MCF 10A (cell line): ENCODE results near the gene TICAM1. TPM values are rescaled to one million over a fixed set of nuclear protein-coding genes. Genes with fewer than 3 reads are reported as not detected.
"Not testable (repeated sequence)": the region's sequence is repeated elsewhere in the genome, so short reads cannot be mapped to it uniquely, and the experiment has no call there.

ENCODE experiments used
- BruUV-seq: library from RNA; stranded (reverse); fragments of 400-500 nt; replicated peaks from 2 replicates; lab custom pipeline; 2021; lab: Mats Ljungman, UMichigan
- CTCF ChIA-PET: fragments of 300-600 bp; sonication (Branson Sonifier 250); formaldehyde crosslinking; extraction: SDS; loops from one replicate; lab custom pipeline; 2021; ENCODE audit warnings: antibody characterized with exemption, inconsistent platforms; lab: Yijun Ruan, JAX
- POLR2A ChIA-PET: fragments of 300-600, 350-650 bp; sonication (Branson Sonifier 250); formaldehyde crosslinking; extraction: SDS; loops from one replicate; lab custom pipeline; 2020; ENCODE audit warnings: antibody characterized with exemption, inconsistent platforms; lab: Yijun Ruan, JAX
- DNase-seq: peaks from one replicate; pipeline ENCODE4 v3.0.0-alpha.2; 2018; ENCODE audit not compliant: unreplicated experiment
- H3K27ac Mint-ChIP-seq: one replicate; pipeline ENCODE4 v1.8.0; 2022; ENCODE audit warnings: mild to moderate bottlenecking, low read depth, mixed read lengths; ENCODE audit not compliant: unreplicated experiment
- H3K27me3 Mint-ChIP-seq: one replicate; pipeline ENCODE4 v1.8.0; 2022; ENCODE audit warnings: mixed read lengths; ENCODE audit not compliant: insufficient read depth, unreplicated experiment
- H3K36me3 Mint-ChIP-seq: one replicate; pipeline ENCODE4 v1.8.0; 2022; ENCODE audit warnings: mild to moderate bottlenecking, moderate library complexity, mixed read lengths; ENCODE audit not compliant: insufficient read depth, unreplicated experiment
- H3K4me1 Mint-ChIP-seq: one replicate; pipeline ENCODE4 v1.8.0; 2022; ENCODE audit warnings: mixed read lengths; ENCODE audit not compliant: insufficient read depth, unreplicated experiment
- H3K4me3 Mint-ChIP-seq: one replicate; pipeline ENCODE4 v1.8.0; 2022; ENCODE audit warnings: mild to moderate bottlenecking, moderate library complexity, mixed read lengths; ENCODE audit not compliant: unreplicated experiment
- H3K9me3 Mint-ChIP-seq: one replicate; pipeline ENCODE4 v1.8.0; 2022; ENCODE audit warnings: mixed read lengths; ENCODE audit not compliant: unreplicated experiment
- intact Hi-C: fragments of 100-400 bp; cut with micrococcal nuclease; formaldehyde crosslinking; loops from 2 replicates; pipeline ENCODE4 v1.14.1; 2022
- total RNA-seq: library from RNA; stranded (reverse); gene quantifications from 2 replicates; pipeline ENCODE4 v1.2.3, GENCODE V29; 2022
- TF ChIP-seq, protein P1 (sequence below): fragments of 200-600 bp; IDR thresholded peaks from one replicate; pipeline ENCODE4 v1.8.0; 2022; ENCODE audit warnings: antibody characterized with exemption, mild to moderate bottlenecking; ENCODE audit not compliant: unreplicated experiment

The TICAM1 gene
- total RNA-seq, 1 experiment from 2014 or later = 25.6 TPM

DNA sequence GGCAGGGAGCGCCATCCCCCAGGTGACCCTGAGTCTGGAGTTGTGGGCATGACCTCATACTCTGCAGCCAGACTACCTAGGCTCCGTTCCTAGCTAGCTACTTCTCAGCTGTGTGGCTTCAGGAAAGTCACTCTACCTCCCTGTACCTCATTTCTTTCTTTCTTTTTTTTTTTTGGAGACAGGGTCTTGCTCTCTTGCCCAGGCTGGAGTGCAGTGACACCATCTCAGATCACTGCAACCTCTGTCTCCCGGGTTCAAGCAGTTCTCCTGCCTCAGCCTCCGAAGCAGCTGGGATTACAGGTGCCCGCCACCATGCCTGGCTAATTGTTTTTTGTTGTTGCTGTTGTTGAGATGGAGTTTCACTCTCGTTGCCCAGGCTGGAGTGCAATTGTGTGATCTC is 21.0 kb upstream of the TICAM1 start:
- Mint-ChIP-seq H3K4me1 (no peaks in the 10 kb centered on the region), H3K27me3 (no peaks in the 10 kb centered on the region), H3K27ac (no peak overlapping the region), H3K36me3 (peaks cover 84% of the 10 kb centered on the region), H3K4me3 (no peak overlapping the region), H3K9me3 (no peaks in the 10 kb centered on the region)
- ChIA-PET POLR2A (no interaction called here), CTCF (interaction anchor here (0.6 to 5.4 kb wide), 11 partner anchors 9 to 264 kb away, joined by 3 to 106 read pairs (median 4); partner anchors contain the start of gene TICAM1)
- BruUV-seq = no TSS peak
- no peak for DNase-seq
- intact Hi-C loops = no loop called here
- TF ChIP-seq, protein P1, sequence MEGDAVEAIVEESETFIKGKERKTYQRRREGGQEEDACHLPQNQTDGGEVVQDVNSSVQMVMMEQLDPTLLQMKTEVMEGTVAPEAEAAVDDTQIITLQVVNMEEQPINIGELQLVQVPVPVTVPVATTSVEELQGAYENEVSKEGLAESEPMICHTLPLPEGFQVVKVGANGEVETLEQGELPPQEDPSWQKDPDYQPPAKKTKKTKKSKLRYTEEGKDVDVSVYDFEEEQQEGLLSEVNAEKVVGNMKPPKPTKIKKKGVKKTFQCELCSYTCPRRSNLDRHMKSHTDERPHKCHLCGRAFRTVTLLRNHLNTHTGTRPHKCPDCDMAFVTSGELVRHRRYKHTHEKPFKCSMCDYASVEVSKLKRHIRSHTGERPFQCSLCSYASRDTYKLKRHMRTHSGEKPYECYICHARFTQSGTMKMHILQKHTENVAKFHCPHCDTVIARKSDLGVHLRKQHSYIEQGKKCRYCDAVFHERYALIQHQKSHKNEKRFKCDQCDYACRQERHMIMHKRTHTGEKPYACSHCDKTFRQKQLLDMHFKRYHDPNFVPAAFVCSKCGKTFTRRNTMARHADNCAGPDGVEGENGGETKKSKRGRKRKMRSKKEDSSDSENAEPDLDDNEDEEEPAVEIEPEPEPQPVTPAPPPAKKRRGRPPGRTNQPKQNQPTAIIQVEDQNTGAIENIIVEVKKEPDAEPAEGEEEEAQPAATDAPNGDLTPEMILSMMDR = no peak

DNA sequence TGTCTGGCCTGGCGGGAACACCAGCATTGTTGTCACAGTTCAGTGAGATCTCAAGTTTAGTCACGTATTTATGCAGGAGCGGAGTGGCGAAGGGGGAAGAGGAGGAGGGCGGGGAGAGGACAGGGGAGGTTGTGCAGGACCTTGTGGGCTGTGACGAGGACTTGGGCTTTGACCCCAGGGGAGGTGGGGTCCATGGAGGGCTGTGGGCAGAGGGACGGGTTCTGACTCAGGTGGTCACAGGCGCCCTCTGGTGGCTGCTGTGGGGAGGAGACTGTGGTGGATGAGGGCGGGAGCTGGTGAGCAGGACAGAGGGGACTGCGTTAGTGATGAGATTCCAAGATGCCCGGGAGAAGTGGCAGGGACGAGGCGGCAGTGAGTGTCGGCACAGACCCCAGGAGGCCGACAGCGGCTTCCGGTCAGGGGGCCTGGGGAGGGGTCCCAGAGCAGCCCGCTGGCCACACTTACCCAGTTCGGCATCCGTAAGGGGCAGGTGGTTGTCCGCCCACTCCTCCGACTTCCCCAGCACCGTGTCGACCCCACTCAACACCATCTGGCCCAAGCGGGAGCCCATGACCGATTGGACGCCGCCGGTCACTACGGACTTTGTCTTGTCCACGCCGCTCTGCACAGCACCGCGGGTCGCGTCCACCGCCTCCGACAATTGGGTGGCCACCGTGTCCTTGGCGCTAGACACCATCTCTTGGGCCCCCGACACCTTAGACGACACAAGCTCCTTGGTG is 20.2 kb upstream of the TICAM1 start:
- H3K4me3 Mint-ChIP-seq = no peak overlapping the region
- intact Hi-C loops = loop anchor here (1.0 kb wide), 1 partner anchor 42 kb away; no protein-coding TSS in a partner anchor
- TF ChIP-seq, protein P1 = peak; percentile 69
- no peaks in the 10 kb centered on the region for H3K27me3 Mint-ChIP-seq
- ChIA-PET POLR2A (interaction anchor here (0.6 to 0.7 kb wide), 2 partner anchors 41 to 43 kb away, joined by 3 to 4 read pairs; no protein-coding TSS in a partner anchor), CTCF (interaction anchor here (0.6 to 5.4 kb wide), 15 partner anchors 8 to 213 kb away, joined by 3 to 106 read pairs (median 4); no protein-coding TSS in a partner anchor)
- no TSS peak for BruUV-seq
- no peaks in the 10 kb centered on the region for H3K4me1 Mint-ChIP-seq
- DNase-seq = peak; percentile 56
- H3K9me3 Mint-ChIP-seq = no peaks in the 10 kb centered on the region
- H3K27ac Mint-ChIP-seq = no peak overlapping the region
- peaks cover 84% of the 10 kb centered on the region for H3K36me3 Mint-ChIP-seq

DNA sequence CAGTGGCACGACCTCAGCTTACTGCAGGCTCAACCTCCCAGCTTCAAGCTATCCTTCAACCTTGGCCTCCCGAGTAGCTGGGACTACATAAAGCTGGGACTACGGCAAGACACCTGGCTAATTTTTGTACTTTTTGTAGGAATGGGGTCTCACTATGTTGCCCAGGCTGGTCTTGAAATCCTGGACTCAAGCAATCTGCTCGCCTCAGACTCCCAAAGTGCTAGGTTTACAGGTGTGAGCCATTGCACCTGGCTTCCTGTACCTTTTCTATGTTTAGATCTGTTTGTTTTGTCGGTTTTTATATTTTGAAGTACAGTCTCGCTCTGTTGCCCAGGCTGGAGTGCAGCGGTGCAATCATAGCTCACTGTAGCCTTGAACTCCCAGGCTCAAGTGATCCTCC is 17.5 kb upstream of the TICAM1 start:
- H3K4me1 Mint-ChIP-seq = no peaks in the 10 kb centered on the region
- TF ChIP-seq, protein P1 = no peak
- intact Hi-C loops = no loop called here
- H3K9me3 Mint-ChIP-seq = no peaks in the 10 kb centered on the region
- no peak overlapping the region for H3K4me3 Mint-ChIP-seq
- ChIA-PET CTCF (interaction anchor here (0.6 to 5.4 kb wide), 4 partner anchors 10 to 44 kb away, joined by 3 to 106 read pairs (median 6); no protein-coding TSS in a partner anchor), POLR2A (interaction anchor here (1.1 to 1.3 kb wide), 2 partner anchors 20 to 39 kb away, joined by 3 to 4 read pairs; no protein-coding TSS in a partner anchor)
- H3K27me3 Mint-ChIP-seq = no peaks in the 10 kb centered on the region
- no peak for DNase-seq
- H3K36me3 Mint-ChIP-seq = peaks cover 85% of the 10 kb centered on the region
- no peak overlapping the region for H3K27ac Mint-ChIP-seq
- BruUV-seq = no TSS peak

DNA sequence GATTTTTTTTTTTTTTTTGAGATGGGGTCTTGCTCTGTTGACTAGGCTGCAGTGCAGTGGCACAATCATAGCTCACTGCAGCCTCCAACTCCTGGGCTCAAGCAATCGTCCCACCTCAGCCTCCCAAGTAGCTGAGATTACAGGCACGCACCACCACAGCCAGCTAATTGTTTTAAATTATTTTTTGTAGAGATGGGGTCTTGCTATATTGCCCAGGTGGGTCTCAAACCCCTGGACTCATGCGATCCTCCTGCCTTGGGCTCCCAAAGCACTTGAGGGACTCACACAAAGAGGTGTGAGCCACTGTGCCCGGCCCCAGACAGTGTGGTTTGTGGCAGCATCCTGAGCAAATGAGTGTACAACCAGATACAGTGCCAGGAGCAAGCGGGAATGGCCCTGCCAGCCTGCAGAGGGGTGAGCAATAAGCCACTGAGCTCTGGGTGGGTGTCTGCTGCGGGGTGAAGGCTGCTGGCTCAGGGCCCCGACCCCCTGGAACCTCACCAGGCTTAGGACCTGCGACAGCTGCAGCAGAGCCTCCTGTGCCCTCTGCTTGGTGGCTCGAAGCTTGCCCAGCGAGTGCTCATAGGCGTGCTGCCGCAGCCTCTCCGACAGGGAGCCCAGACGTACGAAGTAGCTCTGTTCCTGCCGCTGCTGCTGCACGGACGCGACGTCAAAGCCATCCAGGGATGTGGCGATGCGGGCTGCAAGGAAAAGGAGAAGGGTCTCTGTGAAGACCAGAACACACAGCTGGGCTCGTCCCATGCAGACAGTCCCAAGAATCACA is 15.9 kb upstream of the TICAM1 start:
- ChIA-PET CTCF (interaction anchor here (0.5 kb wide), 1 partner anchor 105 kb away, joined by 3 read pairs; no protein-coding TSS in a partner anchor), POLR2A (interaction anchor here (0.7 to 1.7 kb wide), 2 partner anchors 15 to 35 kb away, joined by 3 to 4 read pairs; no protein-coding TSS in a partner anchor)
- H3K27ac Mint-ChIP-seq = no peak overlapping the region

DNA sequence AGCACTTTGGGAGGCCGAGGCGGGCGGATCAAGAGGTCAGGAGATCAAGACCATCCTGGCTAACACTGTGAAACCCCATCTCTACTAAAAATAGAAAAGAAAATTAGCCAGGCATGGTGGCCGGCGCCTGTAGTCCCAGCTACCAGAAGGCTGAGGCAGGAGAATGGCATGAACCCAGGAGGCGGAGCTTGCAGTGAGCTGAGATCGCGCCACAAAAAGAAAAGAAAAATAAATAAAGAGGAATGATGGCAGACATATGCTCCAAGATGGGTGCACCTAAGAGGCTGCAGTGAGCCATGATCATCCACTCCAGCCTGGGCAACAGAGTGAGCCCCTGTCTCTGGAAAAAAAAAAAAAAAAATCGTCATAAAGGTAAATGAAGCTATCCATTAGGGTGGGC is 14.5 kb upstream of the TICAM1 start:
- CTCF ChIA-PET = interaction anchor here (0.6 kb wide), 1 partner anchor 1624 kb away, joined by 3 read pairs; no protein-coding TSS in a partner anchor
- H3K9me3 Mint-ChIP-seq, intact Hi-C loops, BruUV-seq, H3K4me1 Mint-ChIP-seq, H3K27ac Mint-ChIP-seq, DNase-seq, H3K4me3 Mint-ChIP-seq, H3K27me3 Mint-ChIP-seq: not testable (repeated sequence)
- peaks cover 91% of the 10 kb centered on the region for H3K36me3 Mint-ChIP-seq
- POLR2A ChIA-PET = interaction anchor here (1.1 to 1.9 kb wide), 3 partner anchors 14 to 33 kb away, joined by 4 to 8 read pairs (median 5); partner anchors contain the start of gene PLIN3

More for the DNA sequence above, 15.9 kb upstream of the TICAM1 start:
- TF ChIP-seq, protein P1 = no peak
- no peak for DNase-seq
- H3K9me3 Mint-ChIP-seq = no peaks in the 10 kb centered on the region
- H3K4me3 Mint-ChIP-seq = no peak overlapping the region
- no peaks in the 10 kb centered on the region for H3K4me1 Mint-ChIP-seq
- no TSS peak for BruUV-seq
- H3K36me3 Mint-ChIP-seq = peaks cover 90% of the 10 kb centered on the region
- no peaks in the 10 kb centered on the region for H3K27me3 Mint-ChIP-seq
- intact Hi-C loops = no loop called here
